ENCODE data around the gene ENDOD1.

DNA sequence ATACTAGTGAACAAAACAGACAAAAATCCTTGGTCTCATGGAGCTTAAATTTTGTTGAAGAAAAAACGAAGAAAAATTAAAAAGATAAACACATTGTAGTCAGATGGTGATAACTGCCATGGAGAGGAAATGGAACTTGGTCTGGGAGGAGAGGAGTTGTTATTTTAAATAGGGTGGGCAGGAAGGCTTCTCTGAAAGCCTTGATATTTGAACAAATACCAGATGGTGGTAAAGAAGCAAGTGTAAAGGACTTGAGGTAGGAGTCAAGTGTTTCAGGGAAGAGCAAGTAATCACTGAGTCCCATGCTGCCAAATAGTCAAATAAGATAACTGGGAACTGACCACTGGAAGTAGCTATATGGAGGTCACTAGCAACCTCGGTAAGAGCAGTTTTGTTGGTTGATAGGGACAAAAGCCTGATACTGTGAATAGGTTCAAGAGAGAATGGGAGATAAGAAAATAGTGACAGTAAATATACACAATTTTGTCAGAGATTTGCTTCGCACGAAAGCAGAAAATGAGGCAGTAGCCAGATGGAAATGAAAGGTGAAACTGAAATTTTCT lies 86.3 kb downstream of the ENDOD1 start:
- no peak for TF ChIP-seq POLR2A (IDR thresholded peaks at IDR 0.05)
- TF ChIP-seq, protein P1, sequence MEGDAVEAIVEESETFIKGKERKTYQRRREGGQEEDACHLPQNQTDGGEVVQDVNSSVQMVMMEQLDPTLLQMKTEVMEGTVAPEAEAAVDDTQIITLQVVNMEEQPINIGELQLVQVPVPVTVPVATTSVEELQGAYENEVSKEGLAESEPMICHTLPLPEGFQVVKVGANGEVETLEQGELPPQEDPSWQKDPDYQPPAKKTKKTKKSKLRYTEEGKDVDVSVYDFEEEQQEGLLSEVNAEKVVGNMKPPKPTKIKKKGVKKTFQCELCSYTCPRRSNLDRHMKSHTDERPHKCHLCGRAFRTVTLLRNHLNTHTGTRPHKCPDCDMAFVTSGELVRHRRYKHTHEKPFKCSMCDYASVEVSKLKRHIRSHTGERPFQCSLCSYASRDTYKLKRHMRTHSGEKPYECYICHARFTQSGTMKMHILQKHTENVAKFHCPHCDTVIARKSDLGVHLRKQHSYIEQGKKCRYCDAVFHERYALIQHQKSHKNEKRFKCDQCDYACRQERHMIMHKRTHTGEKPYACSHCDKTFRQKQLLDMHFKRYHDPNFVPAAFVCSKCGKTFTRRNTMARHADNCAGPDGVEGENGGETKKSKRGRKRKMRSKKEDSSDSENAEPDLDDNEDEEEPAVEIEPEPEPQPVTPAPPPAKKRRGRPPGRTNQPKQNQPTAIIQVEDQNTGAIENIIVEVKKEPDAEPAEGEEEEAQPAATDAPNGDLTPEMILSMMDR (IDR thresholded peaks at IDR 0.05), result no peak
